Stimulated activated CD4-positive, alpha-beta T cell treated with anti-CD3 and anti-CD28 coated beads, Interleukin-1b, Interleukin-23, amount 100 ng/mL, for 4 hours (primary cell): ENCODE measurements around the gene MRFAP1L1.
A peak's percentile ranks its signal among the peaks of the same experiment; 100 is the strongest.
"Not testable (repeated sequence)": the region's sequence is repeated elsewhere in the genome, so short reads cannot be mapped to it uniquely, and the experiment has no call there.

ENCODE experiments used
- DNase-seq, 2 donors: peaks; one replicate each; pipeline ENCODE4 v3.0.0-alpha.2; 2020; ENCODE audit warnings: low read depth in 2 of 2

Gene MRFAP1L1

GRCh38 chr4:6734165-6734786 lies 24.6 kb upstream of the MRFAP1L1 start:
- DNase-seq = no peak

DNA sequence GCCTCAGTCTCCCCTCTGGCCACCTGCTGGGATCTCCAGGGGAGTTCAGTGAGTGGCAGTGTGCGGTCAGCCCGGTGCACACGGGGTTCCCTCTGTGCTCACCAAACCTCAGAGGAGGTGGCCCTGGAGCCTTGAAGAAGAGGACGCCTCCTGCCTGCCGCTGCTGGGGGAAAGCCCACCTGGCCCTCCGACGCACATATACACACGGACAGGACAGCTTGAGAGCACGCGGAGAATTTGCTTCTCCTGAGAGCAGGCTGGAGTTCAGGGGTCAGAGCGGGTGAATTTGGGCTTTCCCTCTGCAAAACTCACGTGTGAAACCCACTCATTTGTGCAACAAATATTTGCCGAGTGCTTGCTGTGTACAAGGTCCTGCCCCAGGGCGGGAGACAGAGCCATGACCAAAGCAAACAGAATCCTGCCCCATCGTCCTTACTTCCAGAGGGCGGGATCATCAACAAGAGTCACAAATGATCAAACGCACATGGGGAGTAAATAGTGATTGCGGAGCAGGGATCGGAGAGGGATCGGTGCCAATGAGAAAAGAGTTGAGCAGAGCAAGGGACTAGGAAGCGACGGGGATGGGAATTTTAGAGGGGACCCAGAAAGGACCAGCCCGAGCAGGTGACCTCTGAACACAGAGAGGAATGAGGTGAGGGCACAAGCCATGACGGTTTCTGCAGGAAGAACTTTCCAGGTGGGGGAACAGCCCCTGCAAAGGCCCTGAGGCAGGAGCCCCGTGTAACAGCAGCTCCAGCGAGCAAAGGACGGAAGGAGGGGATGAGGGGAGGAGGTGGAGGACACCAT lies 23.9 kb upstream of the MRFAP1L1 start:
- no peak for DNase-seq

DNA sequence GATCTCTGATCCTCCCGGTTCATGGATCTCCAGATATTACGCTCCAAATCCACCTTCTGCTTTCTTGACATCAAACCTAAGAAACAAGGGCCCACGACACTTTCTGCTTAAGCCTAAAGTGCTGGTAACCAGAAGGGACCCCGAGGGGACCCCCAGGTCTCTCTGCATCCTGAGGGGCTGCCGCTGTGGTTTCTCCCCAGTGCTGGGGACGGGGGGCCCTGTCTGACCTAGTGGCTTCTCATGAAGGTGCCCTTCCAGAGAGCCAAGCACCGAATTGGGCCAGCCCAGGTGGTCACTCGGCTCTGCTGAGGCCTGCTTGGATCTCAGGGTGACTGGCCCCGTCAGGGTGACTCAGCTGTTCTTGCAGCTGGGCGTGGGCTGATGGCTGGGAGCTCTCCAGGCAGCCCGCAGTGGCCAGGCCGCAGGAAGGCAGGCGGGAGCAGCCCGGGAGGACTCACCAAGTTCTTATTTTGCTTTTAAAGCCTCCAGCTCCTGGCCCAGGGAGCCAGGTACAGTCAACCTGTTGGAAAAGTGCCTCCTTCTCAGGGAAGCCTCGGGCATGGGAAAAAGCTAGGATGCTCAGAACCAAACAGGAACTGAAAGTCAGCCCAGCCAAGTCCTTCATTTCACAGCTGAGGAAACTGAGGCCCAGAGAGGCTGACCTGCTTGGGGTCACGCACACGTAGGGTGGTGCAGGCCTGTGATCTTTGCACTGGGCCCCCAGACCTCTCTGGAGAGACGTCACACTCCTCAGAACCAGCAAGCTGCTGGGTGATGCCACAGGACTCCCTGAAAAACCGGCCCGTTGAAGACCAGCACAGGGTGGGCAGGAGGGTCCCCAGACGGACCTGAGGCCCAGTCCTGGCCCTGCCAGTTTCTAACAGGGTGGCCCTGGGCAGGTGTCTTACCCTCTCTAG lies 23.0 kb upstream of the MRFAP1L1 start:
- no peak for DNase-seq

GRCh38 chr4:6731780-6732179 lies 22.1 kb upstream of the MRFAP1L1 start:
- DNase-seq = no peak

GRCh38 chr4:6731318-6731675 lies 21.6 kb upstream of the MRFAP1L1 start:
- DNase-seq = no peak

GRCh38 chr4:6730603-6731317 lies 21.1 kb upstream of the MRFAP1L1 start:
- no peak for DNase-seq

DNA sequence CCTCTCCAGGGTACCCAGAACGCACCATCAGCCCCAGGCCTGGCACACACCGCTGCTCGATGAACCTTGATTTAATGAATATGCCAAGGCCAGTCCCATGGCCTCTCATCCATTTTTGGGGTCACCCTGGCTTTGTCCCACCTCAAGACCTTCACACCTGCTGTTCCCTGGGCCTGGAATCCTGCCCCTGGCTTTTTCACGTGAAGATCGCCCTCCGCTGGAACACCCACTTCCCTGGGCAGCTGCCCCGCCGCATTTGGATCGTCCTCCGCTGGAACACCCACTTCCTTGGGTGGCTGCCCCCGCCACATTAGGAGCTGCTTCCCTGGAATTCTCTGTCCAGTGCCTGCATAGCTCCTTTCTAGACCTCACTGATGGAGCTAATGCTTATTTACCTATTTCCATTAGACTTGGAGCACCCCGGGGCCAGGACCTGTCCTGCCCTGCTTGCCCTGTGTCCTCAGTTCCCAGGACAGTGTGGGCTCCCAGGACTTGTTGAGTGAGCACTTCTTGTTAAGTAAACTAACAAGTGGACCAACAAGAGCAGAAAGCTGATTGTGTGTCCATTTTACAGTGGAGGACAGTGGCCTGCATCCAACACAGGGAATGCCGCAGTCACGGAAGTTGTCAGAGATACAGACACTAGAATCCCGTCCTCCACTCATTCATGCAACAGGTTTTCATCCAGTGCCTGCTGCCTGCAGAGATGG lies 18.8 kb upstream of the MRFAP1L1 start:
- no peak for DNase-seq

DNA sequence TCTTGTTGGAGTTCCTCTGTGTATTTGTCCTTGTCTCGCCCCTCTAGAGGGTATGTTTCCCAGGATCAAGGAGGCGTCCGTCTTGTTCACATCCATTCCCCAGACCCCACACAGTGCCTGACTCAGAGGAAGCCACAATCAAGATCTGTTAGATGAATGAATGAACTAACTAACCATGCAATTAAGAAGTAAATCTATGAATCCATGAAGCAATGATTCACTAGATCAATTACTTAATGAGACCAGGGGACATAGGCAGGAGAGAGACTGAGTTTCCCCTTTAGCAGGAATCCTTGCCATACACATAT lies 18.2 kb upstream of the MRFAP1L1 start:
- no peak for DNase-seq

DNA sequence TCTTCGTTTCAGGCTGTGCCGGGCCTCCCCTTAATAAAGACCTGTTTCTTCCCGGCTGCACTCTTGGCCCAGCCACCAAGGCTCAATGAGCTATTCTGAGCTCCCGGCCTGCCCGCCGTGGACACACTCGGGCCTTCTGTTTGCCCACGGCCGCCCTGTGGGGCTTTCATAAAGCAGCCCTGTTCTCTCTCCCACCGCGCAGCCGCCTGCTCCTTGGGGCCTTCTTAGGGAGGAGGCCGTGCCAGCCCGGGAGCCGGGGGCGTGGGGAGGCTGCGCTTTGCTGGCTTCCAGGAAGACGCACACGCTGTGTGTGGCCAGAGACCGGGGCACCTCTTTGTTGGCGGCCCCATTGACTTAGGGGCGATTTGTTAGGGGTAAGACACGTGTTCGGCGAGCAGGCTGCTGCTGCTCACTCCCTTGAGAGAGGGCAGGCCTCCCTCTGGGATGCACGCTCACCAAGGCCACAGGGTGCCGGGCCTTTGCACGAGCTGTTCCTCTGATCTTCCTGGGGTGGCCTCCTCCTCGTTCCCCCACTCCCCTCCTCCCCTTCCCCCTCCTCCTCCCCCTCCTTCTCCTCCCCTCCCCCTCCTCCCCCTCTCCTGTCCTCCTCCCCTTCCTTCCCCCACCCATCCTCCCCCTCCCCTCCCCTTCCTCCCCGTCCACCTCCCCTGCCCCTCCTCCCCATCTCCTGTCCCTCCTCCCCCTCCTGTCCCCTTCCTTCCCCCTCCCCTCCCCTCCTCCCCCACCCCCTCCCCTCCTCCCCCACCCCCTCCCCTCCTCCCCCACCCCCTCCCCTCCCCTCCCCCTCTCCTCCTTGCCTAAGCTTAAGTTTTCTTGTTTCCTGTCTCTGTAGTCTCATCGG lies 17.6 kb upstream of the MRFAP1L1 start:
- no peak for DNase-seq

DNA sequence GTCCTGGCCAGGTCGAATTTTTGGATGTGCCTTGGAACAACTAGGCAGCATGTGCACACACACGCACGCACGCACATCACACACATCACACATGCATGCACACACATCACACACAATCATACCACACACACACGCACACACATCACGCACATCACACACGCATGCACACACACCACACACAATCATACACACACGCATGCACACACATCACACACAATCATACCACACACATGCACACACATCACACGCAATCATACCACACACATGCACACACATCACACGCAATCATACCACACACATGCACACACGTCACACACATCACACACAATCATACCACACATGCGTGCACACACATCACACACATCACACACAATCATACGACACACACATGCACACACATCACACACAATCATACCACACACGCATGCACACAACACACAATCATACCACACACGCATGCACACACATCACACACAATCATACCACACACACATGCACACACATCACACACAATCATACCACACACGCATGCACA lies 15.8 kb upstream of the MRFAP1L1 start:
- not testable (repeated sequence) for DNase-seq

- no peak for DNase-seq
Measured at GRCh38 chr4:6724421-6725111, 14.9 kb upstream of the MRFAP1L1 start.

DNA sequence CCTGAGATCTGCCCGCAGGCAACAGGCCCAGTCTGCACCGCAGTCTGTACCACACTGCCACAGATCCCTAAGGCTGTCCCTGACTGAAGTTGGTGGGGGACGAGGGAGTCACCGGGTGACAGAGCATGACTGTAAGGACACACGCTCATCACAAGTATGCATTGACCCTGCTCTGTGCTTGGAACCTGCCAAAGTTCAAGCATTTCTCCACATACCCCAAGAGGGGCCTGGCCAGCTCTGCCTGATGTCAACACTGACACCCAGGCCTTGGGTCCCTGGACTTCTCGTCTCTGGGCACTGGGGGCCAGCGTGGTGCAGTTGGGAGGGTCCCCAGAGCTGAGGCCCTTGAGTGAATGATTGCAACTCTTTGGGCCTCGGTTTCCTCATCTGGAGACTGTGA lies 14.2 kb upstream of the MRFAP1L1 start:
- DNase-seq = no peak

- no peak for DNase-seq
Measured at GRCh38 chr4:6722891-6723290, 13.2 kb upstream of the MRFAP1L1 start.

- DNase-seq = no peak
Measured at GRCh38 chr4:6721121-6721520, 11.5 kb upstream of the MRFAP1L1 start.

DNA sequence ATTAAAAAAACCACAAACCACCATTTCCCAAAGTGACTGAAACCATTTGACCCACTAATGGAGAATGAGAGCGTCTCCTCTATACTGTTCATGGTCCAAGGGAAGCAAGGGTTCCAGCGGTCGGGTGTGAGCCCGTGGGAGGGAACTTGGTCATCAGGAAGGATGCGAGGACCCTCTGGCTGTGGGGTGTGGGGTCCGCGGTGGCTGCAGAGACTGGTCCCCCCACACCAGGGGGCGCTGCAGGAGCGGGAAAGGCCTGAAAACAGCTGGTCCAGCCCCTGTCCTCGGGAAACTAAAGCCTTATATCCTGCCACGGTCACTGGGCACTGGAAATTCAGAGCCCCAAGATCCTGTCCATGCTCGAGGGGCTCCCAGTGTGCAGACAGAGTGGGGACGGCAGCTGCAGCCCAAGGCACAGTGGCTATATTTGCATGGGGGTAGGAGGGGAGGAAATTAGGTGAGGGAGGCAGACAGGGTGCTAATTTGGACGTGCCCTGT lies 10.6 kb upstream of the MRFAP1L1 start:
- peak; percentile 77 to 87 for DNase-seq

GRCh38 chr4:6719611-6720179 lies 10.0 kb upstream of the MRFAP1L1 start:
- DNase-seq = no peak

DNA sequence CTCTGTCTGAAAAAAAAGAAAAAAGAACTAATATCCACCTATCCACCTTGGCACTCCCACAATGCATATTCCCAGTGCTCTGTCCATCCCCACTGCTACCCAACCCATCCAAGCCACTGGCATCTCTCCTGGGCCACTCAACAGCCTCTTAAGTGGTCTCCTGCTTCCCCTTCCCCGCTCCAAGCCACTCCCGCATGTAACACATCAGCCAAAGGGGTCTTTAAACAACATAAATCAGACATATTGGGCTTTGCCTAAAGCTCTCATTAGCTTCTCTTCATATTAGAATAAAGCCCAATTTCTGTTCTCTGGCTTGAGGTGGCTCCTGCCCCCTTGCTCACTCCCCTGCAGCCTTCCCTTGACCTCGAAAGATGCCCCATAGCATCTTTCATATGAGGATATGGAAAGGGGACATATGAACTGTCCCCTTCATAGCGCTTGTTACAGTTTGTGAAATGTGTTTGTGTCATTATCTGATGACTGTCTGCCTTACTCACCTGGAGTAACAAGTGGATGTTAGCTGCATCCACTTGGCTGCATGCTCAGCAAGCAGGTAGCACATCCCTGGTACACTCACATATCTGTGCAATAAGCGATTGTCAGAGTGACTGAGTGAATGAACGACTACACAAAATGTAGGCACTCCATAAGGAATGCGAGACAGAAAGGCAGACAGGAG lies 9.4 kb upstream of the MRFAP1L1 start:
- no peak for DNase-seq

- no peak for DNase-seq
Measured at GRCh38 chr4:6716958-6717655, 7.4 kb upstream of the MRFAP1L1 start.
